Measurements from ENCODE around the gene ADAMTS17.

DNA sequence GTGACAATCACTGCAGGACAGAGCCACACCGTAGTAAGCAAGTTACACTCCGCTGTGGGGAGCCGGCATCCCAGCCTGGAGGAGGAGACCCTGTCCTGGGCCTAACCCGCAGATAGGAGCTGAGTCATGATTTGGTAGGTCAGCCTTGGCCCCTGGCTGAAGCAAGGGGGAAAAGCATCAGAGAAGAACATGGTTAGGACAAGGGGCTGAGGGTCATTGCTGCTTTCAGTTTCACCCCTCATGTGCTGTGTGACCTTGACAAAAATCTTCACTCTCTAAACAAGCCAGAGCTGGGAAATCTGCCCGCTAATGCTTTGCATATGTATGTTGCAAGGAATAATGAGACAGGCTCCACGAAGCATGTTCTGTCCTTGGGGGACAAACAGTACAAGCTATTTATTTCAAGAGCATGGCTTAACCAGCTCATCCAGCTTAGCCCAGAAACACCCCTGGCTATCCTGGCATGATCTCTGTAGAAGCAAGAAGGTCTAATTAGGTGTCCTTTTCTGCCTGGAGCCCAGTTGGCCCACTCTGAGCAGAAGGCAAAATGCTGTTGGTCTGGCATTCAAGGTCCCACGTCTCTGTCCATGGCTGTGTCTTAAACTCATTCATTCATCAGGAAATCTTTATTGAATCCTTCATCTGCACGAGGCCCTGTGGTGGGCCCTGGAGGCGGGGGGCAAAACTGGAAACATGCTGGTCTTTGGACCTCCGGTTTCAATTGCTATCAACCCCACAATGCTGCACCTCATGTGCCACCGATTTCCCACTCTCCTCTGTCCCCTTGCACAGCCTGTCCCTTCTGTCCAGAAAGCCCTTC is 387.2 kb downstream of the ADAMTS17 start:
- TF ChIP-seq, protein P1, sequence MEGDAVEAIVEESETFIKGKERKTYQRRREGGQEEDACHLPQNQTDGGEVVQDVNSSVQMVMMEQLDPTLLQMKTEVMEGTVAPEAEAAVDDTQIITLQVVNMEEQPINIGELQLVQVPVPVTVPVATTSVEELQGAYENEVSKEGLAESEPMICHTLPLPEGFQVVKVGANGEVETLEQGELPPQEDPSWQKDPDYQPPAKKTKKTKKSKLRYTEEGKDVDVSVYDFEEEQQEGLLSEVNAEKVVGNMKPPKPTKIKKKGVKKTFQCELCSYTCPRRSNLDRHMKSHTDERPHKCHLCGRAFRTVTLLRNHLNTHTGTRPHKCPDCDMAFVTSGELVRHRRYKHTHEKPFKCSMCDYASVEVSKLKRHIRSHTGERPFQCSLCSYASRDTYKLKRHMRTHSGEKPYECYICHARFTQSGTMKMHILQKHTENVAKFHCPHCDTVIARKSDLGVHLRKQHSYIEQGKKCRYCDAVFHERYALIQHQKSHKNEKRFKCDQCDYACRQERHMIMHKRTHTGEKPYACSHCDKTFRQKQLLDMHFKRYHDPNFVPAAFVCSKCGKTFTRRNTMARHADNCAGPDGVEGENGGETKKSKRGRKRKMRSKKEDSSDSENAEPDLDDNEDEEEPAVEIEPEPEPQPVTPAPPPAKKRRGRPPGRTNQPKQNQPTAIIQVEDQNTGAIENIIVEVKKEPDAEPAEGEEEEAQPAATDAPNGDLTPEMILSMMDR (IDR thresholded peaks at IDR 0.05; ENCODE audit: borderline replicate concordance, extremely low read depth, low read length, poor library complexity, severe bottlenecking), result no peak
- TF ChIP-seq EZH2 (IDR thresholded peaks at IDR 0.05; ENCODE audit: borderline replicate concordance, low read depth, low read length, severe bottlenecking), result no peak
